DOHH2 (cell line): ENCODE data around the gene MAPKBP1.

Experiments
- H3F3A ChIP-seq: fragments of 200-600 bp; sonication (generic), shearing (Covaris generic); 2 replicates; pipeline ENCODE4 v1.6.0; 2016; ENCODE audit warnings: antibody characterized with exemption, mild to moderate bottlenecking; ENCODE audit not compliant: control insufficient read depth, insufficient read depth
- H3K27ac ChIP-seq: fragments of 200-600 bp; sonication (generic); 2 replicates; pipeline ENCODE4 v1.5.1; 2014; ENCODE audit warnings: low read depth, mild to moderate bottlenecking, low read length, moderate library complexity
- H3K27me3 ChIP-seq: fragments of 200-600 bp; sonication (generic); 2 replicates; pipeline ENCODE4 v1.6.1; 2014; ENCODE audit warnings: mild to moderate bottlenecking, low read length, mixed read lengths; ENCODE audit not compliant: control insufficient read depth
- H3K36me3 ChIP-seq: fragments of 200-600 bp; sonication (generic); 2 replicates; pipeline ENCODE4 v1.6.1; 2014; ENCODE audit warnings: mild to moderate bottlenecking, low read length, moderate library complexity, mixed read lengths; ENCODE audit not compliant: control insufficient read depth
- H3K4me1 ChIP-seq: fragments of 200-600 bp; sonication (generic); 2 replicates; pipeline ENCODE4 v1.6.1; 2014; ENCODE audit warnings: mild to moderate bottlenecking, low read length, mixed read lengths; ENCODE audit not compliant: control insufficient read depth
- H3K4me2 ChIP-seq: fragments of 200-600 bp; sonication (generic); 2 replicates; pipeline ENCODE4 v1.6.0; 2014; ENCODE audit warnings: mild to moderate bottlenecking, low read length, moderate library complexity
- H3K4me3 ChIP-seq: fragments of 200-600 bp; sonication (generic); 2 replicates; pipeline ENCODE4 v1.5.1; 2014; ENCODE audit warnings: mild to moderate bottlenecking, low read length, mixed read lengths
- H3K79me2 ChIP-seq: fragments of 200-600 bp; sonication (generic); 2 replicates; pipeline ENCODE4 v1.6.1; 2014; ENCODE audit warnings: mild to moderate bottlenecking, low read length, mixed read lengths; ENCODE audit not compliant: control insufficient read depth
- H3K9me2 ChIP-seq: fragments of 200-600 bp; sonication (generic); replicated peaks from 2 replicates; pipeline ENCODE4 v1.6.1; 2014; ENCODE audit warnings: mild to moderate bottlenecking, low read length, mixed read lengths; ENCODE audit not compliant: control insufficient read depth
- H3K9me3 ChIP-seq: fragments of 200-600 bp; sonication (generic); 2 replicates; pipeline ENCODE4 v1.6.1; 2014; ENCODE audit warnings: antibody characterized with exemption, low read length, mixed read lengths; ENCODE audit not compliant: control insufficient read depth, insufficient read depth
- H4K20me1 ChIP-seq: fragments of 200-600 bp; sonication (generic); 2 replicates; pipeline ENCODE4 v1.6.0; 2014; ENCODE audit warnings: low read depth, mild to moderate bottlenecking, antibody characterized with exemption, low read length, moderate library complexity; ENCODE audit not compliant: control insufficient read depth, insufficient read depth
- EZH2phosphoT487 ChIP-seq: fragments of 200-600 bp; sonication (generic); IDR thresholded peaks from 2 replicates; pipeline ENCODE4 v1.6.1; 2017; ENCODE audit warnings: borderline replicate concordance, mild to moderate bottlenecking, antibody characterized with exemption, low read length, moderate library complexity, mixed read lengths
- TF ChIP-seq, protein P1 (sequence below): fragments of 200-600 bp; sonication (generic); IDR thresholded peaks from one replicate; pipeline ENCODE4 v1.5.1; 2014; ENCODE audit warnings: antibody characterized with exemption, mild to moderate bottlenecking, low read depth, low read length; ENCODE audit not compliant: poor library complexity, severe bottlenecking

The MAPKBP1 gene

DNA sequence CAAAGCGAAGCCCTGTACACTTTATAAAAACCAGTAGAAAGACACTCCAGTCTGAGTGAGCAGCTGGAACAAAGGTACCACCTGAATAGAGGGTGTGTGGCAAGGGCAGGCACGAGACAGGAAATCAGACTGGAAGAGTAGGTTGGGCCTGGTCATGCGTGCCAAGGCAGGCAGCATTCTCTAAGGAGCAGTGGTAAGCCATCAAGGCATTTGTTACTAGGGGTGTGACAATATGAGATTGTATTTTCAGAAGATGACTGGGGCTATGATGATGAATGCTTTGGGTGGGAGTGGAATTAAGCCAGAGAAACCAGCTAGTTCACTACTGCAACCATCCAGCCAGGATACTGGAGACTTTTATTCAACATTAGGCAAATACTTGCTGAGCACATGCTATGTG lies 58.6 kb downstream of the MAPKBP1 start:
- Histone ChIP-seq H3K4me3 (no peak overlapping the region), H3K27me3 (no peaks in the 10 kb centered on the region), H3K4me1 (peaks cover 11% of the 10 kb centered on the region), H3K4me2 (no peak overlapping the region), H3K27ac (no peak overlapping the region), H4K20me1 (no peaks in the 10 kb centered on the region), H3K79me2 (no peaks in the 10 kb centered on the region; the same call in 1 of the 2 replicates), H3K9me3 (no peaks in the 10 kb centered on the region), H3K36me3 (peaks cover 2% of the 10 kb centered on the region; the same call in 1 of the 2 replicates), H3F3A (no peaks in the 10 kb centered on the region), H3K9me2 (no peaks in the 10 kb centered on the region)
- TF ChIP-seq, protein P1, sequence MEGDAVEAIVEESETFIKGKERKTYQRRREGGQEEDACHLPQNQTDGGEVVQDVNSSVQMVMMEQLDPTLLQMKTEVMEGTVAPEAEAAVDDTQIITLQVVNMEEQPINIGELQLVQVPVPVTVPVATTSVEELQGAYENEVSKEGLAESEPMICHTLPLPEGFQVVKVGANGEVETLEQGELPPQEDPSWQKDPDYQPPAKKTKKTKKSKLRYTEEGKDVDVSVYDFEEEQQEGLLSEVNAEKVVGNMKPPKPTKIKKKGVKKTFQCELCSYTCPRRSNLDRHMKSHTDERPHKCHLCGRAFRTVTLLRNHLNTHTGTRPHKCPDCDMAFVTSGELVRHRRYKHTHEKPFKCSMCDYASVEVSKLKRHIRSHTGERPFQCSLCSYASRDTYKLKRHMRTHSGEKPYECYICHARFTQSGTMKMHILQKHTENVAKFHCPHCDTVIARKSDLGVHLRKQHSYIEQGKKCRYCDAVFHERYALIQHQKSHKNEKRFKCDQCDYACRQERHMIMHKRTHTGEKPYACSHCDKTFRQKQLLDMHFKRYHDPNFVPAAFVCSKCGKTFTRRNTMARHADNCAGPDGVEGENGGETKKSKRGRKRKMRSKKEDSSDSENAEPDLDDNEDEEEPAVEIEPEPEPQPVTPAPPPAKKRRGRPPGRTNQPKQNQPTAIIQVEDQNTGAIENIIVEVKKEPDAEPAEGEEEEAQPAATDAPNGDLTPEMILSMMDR = no peak
- TF ChIP-seq EZH2phosphoT487 = no peak

DNA sequence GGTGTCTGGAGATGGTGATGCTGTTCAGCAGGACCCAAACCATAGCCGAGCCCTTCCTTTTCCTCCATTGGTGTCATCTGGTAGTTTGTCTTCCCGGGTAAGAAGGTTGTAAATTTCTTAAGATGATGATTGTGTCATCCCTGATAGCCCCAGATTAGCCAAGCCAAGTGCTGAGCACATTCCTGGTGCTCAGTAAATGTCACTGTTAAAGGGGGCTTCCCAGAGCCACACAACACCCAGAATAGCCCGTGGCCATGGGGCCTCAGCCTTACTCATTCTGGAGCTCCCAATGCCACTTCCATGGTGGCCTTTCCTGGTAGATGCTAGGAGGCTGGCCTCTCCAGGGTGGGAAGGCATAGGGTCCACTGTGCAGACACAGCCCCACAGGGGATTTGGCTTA lies 59.8 kb downstream of the MAPKBP1 start:
- no peaks in the 10 kb centered on the region for H3K27me3 ChIP-seq

DNA sequence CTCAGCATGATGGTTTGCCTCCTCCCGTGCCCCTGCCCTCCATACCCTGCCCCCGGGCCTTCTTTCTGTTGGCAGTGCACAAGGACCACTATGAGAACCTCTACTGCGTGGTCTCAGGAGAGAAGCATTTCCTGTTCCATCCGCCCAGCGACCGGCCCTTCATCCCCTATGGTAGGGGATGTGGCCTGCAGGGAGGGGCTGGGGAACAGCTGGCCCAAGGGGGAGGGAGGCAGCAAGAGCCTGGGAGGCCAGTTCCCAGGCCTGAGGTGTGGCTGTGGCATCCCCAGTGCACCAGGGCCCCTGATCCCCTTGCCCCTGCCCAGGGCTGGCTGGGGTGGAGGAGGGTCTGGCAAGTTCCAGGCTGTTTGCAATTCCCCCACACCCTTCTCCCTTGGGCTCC lies 61.8 kb downstream of the MAPKBP1 start:
- Histone ChIP-seq H3F3A (no peaks in the 10 kb centered on the region), H3K4me1 (no peaks in the 10 kb centered on the region), H3K36me3 (peaks cover 2% of the 10 kb centered on the region; the same call in 1 of the 2 replicates), H3K27me3 (no peaks in the 10 kb centered on the region), H3K27ac (no peak overlapping the region), H4K20me1 (no peaks in the 10 kb centered on the region), H3K9me2 (no peaks in the 10 kb centered on the region), H3K79me2 (no peaks in the 10 kb centered on the region), H3K4me2 (no peak overlapping the region), H3K9me3 (no peaks in the 10 kb centered on the region), H3K4me3 (no peak overlapping the region)
- TF ChIP-seq, protein P1 = no peak
- TF ChIP-seq EZH2phosphoT487 = no peak

More for the DNA sequence above, 59.8 kb downstream of the MAPKBP1 start:
- no peaks in the 10 kb centered on the region for H3K9me3 ChIP-seq
- H3K36me3 ChIP-seq = peaks cover 2% of the 10 kb centered on the region; the same call in 1 of the 2 replicates
- H3K4me3 ChIP-seq = no peak overlapping the region
- no peaks in the 10 kb centered on the region for H4K20me1 ChIP-seq
- H3K79me2 ChIP-seq = no peaks in the 10 kb centered on the region
- peaks cover 4% of the 10 kb centered on the region for H3K4me1 ChIP-seq
- TF ChIP-seq EZH2phosphoT487 = no peak
- TF ChIP-seq, protein P1 = no peak
- H3K9me2 ChIP-seq = no peaks in the 10 kb centered on the region
- no peak overlapping the region for H3K27ac ChIP-seq
- H3F3A ChIP-seq = no peaks in the 10 kb centered on the region
- H3K4me2 ChIP-seq = no peak overlapping the region
